Neural cell (in vitro differentiated cells): ENCODE results near the gene CSTB. TPM values are rescaled to one million over a fixed set of nuclear protein-coding genes. Genes with fewer than 3 reads are reported as not detected.

Experiments
- H2AFZ ChIP-seq: fragments of 200-600, 300-800 bp; sonication (generic), shearing (Covaris generic); 2 replicates; pipeline ENCODE4 v1.6.0; 2014; ENCODE audit warnings: low read depth, mild to moderate bottlenecking, antibody characterized with exemption, low read length, moderate library complexity
- H3F3A ChIP-seq: fragments of 200-600 bp; shearing (Covaris generic); 2 replicates; pipeline ENCODE4 v1.6.1; 2016; ENCODE audit warnings: mild to moderate bottlenecking, moderate library complexity, mixed read lengths, antibody characterized with exemption, low read length; ENCODE audit not compliant: insufficient read depth, poor library complexity, severe bottlenecking
- H3K27ac ChIP-seq: fragments of 200-600, 300-800 bp; sonication (generic), shearing (Covaris generic); 2 replicates; pipeline ENCODE4 v1.5.1; 2014; ENCODE audit warnings: mild to moderate bottlenecking, low read length, moderate library complexity
- H3K27me3 ChIP-seq: fragments of 300-800, 200-600 bp; sonication (generic), shearing (Covaris generic); 2 replicates; pipeline ENCODE4 v1.6.0; 2014; ENCODE audit warnings: mild to moderate bottlenecking, low read depth, low read length, moderate library complexity; ENCODE audit not compliant: insufficient read depth
- H3K36me3 ChIP-seq: fragments of 300-800, 200-600 bp; sonication (generic), shearing (Covaris generic); 2 replicates; pipeline ENCODE4 v1.5.1; 2014; ENCODE audit warnings: mild to moderate bottlenecking, antibody characterized with exemption, low read length, moderate library complexity; ENCODE audit not compliant: insufficient read depth
- H3K4me2 ChIP-seq: fragments of 300-800, 200-600 bp; sonication (generic), shearing (Covaris generic); 2 replicates; pipeline ENCODE4 v1.6.0; 2014; ENCODE audit warnings: mild to moderate bottlenecking, low read length
- H3K4me3 ChIP-seq: fragments of 300-800, 200-600 bp; sonication (generic), shearing (Covaris generic); 2 replicates; pipeline ENCODE4 v1.5.1; 2014; ENCODE audit warnings: mild to moderate bottlenecking, low read length, moderate library complexity
- H3K79me2 ChIP-seq: fragments of 200-600 bp; shearing (Covaris generic); replicated peaks from 2 replicates; pipeline ENCODE4 v1.6.0; 2014; ENCODE audit warnings: mild to moderate bottlenecking, low read length, moderate library complexity; ENCODE audit not compliant: insufficient read depth
- H3K9ac ChIP-seq: fragments of 300-800, 200-600 bp; sonication (generic), shearing (Covaris generic); 2 replicates; pipeline ENCODE4 v1.6.1; 2016; ENCODE audit warnings: mild to moderate bottlenecking, low read length, mixed read lengths
- H3K9me2 ChIP-seq: fragments of 200-600 bp; shearing (Covaris generic); 2 replicates; pipeline ENCODE4 v1.6.1; 2016; ENCODE audit warnings: mild to moderate bottlenecking, low read length, mixed read lengths; ENCODE audit not compliant: insufficient read depth
- H3K9me3 ChIP-seq: fragments of 200-600, 300-800 bp; sonication (generic), shearing (Covaris generic); 2 replicates; pipeline ENCODE4 v1.6.1; 2016; ENCODE audit warnings: mild to moderate bottlenecking, mixed run types, low read length, moderate library complexity, mixed read lengths
- H4K20me1 ChIP-seq: fragments of 200-600 bp; shearing (Covaris generic); 2 replicates; pipeline ENCODE4 v1.6.1; 2016; ENCODE audit warnings: mild to moderate bottlenecking, mixed run types; ENCODE audit not compliant: insufficient read depth
- EP300 ChIP-seq: fragments of 450-650 bp; conservative IDR thresholded peaks from 2 replicates; pipeline ENCODE4 v1.6.1; 2014; ENCODE audit warnings: antibody characterized with exemption, mild to moderate bottlenecking, moderate library complexity; ENCODE audit not compliant: poor library complexity, severe bottlenecking
- EZH2 ChIP-seq: fragments of 200-600, 300-800 bp; shearing (Covaris generic), sonication (generic); IDR thresholded peaks from 2 replicates; pipeline ENCODE4 v1.6.1; 2014; ENCODE audit warnings: antibody characterized with exemption, low read length, borderline replicate concordance, mild to moderate bottlenecking; ENCODE audit not compliant: insufficient read depth, poor library complexity, severe bottlenecking
- MXI1 ChIP-seq: fragments of 450-650 bp; conservative IDR thresholded peaks from 2 replicates; pipeline ENCODE4 v1.6.1; 2014; ENCODE audit warnings: antibody characterized with exemption, mild to moderate bottlenecking; ENCODE audit not compliant: poor library complexity, severe bottlenecking
- POLR2AphosphoS5 ChIP-seq: IDR thresholded peaks from 2 replicates; pipeline ENCODE4 v1.6.1; 2012
- RAD21 ChIP-seq: fragments of 450-650 bp; conservative IDR thresholded peaks from 2 replicates; pipeline ENCODE4 v1.6.1; 2014; ENCODE audit warnings: antibody characterized with exemption, mild to moderate bottlenecking, moderate library complexity
- SMC3 ChIP-seq: fragments of 450-650 bp; conservative IDR thresholded peaks from 2 replicates; pipeline ENCODE4 v1.6.1; 2014; ENCODE audit warnings: antibody characterized with exemption, mild to moderate bottlenecking, moderate library complexity; ENCODE audit not compliant: poor library complexity
- TAF1 ChIP-seq: IDR thresholded peaks from 2 replicates; pipeline ENCODE4 v1.6.1; 2012; ENCODE audit warnings: low read depth
- polyA plus RNA-seq: library from polyadenylated mRNA; depleted of rRNA; stranded (reverse); fragments of >200 nt; gene quantifications from 2 replicates; pipeline ENCODE4 v1.2.3, GENCODE V29; 2014
- TF ChIP-seq, protein P1 (sequence below): IDR thresholded peaks from 2 replicates; pipeline ENCODE4 v1.6.1; 2012; ENCODE audit warnings: borderline replicate concordance
- TF ChIP-seq, protein P2 (sequence below): fragments of 450-650 bp; IDR thresholded peaks from 2 replicates; pipeline ENCODE4 v1.5.1; 2014; ENCODE audit warnings: antibody characterized with exemption, mild to moderate bottlenecking, moderate library complexity; ENCODE audit not compliant: poor library complexity, severe bottlenecking

CSTB gene
- polyA plus RNA-seq, 1 donor from 2014 or later = 9.7 TPM

DNA sequence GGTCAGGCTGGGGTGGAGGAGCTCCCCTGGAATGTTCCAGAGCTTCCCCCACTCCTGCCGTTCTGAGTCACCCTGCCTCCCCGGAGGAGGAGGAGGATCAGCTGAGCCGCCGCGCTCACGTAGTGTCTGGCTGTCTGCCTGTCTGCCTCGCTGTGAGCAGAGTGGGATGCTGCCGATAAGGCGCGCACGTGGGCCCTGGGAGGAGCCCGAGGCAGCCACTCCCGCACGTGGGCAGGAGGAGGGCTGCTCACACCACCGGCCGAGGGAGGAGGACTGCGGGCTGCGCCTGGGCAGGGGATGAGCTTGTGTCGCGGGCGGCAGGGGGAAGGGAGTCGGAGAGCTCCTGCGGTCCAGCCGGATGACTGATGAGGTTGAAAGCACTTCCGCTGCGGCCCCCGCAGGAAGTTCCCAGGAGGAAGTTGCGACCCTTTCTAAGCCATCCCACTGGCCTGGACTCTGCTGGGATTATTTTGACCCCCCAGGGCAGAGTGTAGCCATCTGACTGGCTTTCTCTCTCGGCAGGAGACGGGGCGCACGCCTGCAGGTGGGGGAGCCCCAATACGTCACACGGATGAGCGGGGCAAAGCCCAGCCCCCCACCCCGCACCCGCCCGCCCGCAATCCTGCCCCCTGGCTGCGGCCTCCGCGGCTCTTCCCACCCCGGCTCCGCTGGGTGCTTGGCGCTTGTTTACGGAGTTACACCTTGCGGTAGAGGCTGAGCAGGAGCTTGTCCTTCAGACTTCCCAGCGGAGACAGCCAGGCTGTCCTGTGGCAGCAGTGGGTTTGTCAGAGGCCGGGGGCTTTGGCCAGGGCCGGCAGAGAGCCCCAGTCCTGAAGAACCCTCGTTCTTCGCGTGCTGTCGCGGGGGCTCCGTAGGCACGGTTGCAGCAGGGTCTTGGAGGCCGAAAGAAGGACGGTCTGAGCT lies 47.4 kb downstream of the CSTB start:
- Histone ChIP-seq H4K20me1 (no peaks in the 10 kb centered on the region), H3K4me3 (peak overlapping the region; percentile 71), H3K9me2 (no peaks in the 10 kb centered on the region), H3K27ac (peak overlapping the region; percentile 52), H3K79me2 (no peaks in the 10 kb centered on the region), H3K36me3 (no peaks in the 10 kb centered on the region), H3K27me3 (no peaks in the 10 kb centered on the region), H3F3A (no peaks in the 10 kb centered on the region), H3K4me2 (peak overlapping the region; percentile 62), H3K9ac (peak overlapping the region; percentile 69), H3K9me3 (no peaks in the 10 kb centered on the region), H2AFZ (peak overlapping the region; percentile 51)
- TF ChIP-seq RAD21 = no peak
- TF ChIP-seq, protein P1, sequence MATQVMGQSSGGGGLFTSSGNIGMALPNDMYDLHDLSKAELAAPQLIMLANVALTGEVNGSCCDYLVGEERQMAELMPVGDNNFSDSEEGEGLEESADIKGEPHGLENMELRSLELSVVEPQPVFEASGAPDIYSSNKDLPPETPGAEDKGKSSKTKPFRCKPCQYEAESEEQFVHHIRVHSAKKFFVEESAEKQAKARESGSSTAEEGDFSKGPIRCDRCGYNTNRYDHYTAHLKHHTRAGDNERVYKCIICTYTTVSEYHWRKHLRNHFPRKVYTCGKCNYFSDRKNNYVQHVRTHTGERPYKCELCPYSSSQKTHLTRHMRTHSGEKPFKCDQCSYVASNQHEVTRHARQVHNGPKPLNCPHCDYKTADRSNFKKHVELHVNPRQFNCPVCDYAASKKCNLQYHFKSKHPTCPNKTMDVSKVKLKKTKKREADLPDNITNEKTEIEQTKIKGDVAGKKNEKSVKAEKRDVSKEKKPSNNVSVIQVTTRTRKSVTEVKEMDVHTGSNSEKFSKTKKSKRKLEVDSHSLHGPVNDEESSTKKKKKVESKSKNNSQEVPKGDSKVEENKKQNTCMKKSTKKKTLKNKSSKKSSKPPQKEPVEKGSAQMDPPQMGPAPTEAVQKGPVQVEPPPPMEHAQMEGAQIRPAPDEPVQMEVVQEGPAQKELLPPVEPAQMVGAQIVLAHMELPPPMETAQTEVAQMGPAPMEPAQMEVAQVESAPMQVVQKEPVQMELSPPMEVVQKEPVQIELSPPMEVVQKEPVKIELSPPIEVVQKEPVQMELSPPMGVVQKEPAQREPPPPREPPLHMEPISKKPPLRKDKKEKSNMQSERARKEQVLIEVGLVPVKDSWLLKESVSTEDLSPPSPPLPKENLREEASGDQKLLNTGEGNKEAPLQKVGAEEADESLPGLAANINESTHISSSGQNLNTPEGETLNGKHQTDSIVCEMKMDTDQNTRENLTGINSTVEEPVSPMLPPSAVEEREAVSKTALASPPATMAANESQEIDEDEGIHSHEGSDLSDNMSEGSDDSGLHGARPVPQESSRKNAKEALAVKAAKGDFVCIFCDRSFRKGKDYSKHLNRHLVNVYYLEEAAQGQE = no peak
- peak; percentile 50 for TF ChIP-seq EP300
- TF ChIP-seq SMC3 = no peak
- TF ChIP-seq TAF1 = no peak
- TF ChIP-seq, protein P2, sequence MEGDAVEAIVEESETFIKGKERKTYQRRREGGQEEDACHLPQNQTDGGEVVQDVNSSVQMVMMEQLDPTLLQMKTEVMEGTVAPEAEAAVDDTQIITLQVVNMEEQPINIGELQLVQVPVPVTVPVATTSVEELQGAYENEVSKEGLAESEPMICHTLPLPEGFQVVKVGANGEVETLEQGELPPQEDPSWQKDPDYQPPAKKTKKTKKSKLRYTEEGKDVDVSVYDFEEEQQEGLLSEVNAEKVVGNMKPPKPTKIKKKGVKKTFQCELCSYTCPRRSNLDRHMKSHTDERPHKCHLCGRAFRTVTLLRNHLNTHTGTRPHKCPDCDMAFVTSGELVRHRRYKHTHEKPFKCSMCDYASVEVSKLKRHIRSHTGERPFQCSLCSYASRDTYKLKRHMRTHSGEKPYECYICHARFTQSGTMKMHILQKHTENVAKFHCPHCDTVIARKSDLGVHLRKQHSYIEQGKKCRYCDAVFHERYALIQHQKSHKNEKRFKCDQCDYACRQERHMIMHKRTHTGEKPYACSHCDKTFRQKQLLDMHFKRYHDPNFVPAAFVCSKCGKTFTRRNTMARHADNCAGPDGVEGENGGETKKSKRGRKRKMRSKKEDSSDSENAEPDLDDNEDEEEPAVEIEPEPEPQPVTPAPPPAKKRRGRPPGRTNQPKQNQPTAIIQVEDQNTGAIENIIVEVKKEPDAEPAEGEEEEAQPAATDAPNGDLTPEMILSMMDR = peak; percentile 6
- TF ChIP-seq EZH2 = no peak
- TF ChIP-seq MXI1 = peak; percentile 96
- peak; percentile 63 for TF ChIP-seq POLR2AphosphoS5

DNA sequence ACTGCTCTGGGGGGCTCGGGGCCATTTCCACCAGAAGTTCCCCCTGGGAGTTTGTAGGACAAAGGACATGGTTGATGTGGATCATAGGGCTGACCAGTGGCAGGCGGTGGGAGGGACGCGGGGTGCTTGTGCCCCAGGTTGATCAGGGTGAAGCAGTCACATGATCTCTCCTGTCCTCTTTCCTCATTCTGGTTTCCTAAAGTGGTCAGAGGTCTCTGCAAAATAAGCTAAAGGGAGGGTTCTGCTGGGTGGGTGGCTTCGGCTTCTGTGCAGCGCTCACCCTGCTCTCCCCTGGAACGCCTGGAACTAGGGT lies 48.0 kb downstream of the CSTB start:
- Histone ChIP-seq H3K79me2 (no peaks in the 10 kb centered on the region), H3K4me3 (peak overlapping the region; percentile 71), H3K27me3 (no peaks in the 10 kb centered on the region), H2AFZ (peak overlapping the region; percentile 51), H3K9me2 (no peaks in the 10 kb centered on the region), H3K27ac (peak overlapping the region; percentile 52), H3F3A (no peaks in the 10 kb centered on the region), H3K9me3 (no peaks in the 10 kb centered on the region), H3K9ac (peak overlapping the region; percentile 69), H4K20me1 (no peaks in the 10 kb centered on the region), H3K4me2 (peak overlapping the region; percentile 51), H3K36me3 (no peaks in the 10 kb centered on the region)
- TF ChIP-seq SMC3 = no peak
- no peak for TF ChIP-seq RAD21
- TF ChIP-seq, protein P2 = no peak
- TF ChIP-seq EZH2 = no peak
- TF ChIP-seq, protein P1 = no peak
- no peak for TF ChIP-seq TAF1
- no peak for TF ChIP-seq POLR2AphosphoS5
